Breast epithelium (tissue), 4 donors: ENCODE measurements around the gene SORL1. TPM values are rescaled to one million over a fixed set of nuclear protein-coding genes. Genes with fewer than 3 reads are reported as not detected.

Experiments
- DNase-seq, 2 donors: peaks; one replicate each; pipeline ENCODE4 v3.0.0-alpha.2; 2019; ENCODE audit warnings: low spot score in 2 of 2
- H3K27ac ChIP-seq, 2 donors: fragments of 200-600 bp; sonication (generic) in 1 of 2; one replicate each; pipeline ENCODE4 v1.5.1; 2016 to 2019; ENCODE audit warnings: mild to moderate bottlenecking in 1 of 2
- H3K27me3 ChIP-seq, 2 donors: fragments of 200-600 bp; sonication (generic) in 1 of 2; one replicate each; pipeline versions ENCODE4 v1.5.1 to v1.6.0; 2017 to 2019; ENCODE audit warnings: control low read depth in 1 of 2, mild to moderate bottlenecking in 1 of 2
- H3K36me3 ChIP-seq: fragments of 200-600 bp; one replicate; pipeline ENCODE4 v1.5.1; 2019
- H3K4me1 ChIP-seq, 2 donors: fragments of 200-600 bp; sonication (generic); one replicate each; pipeline ENCODE4 v1.5.1; 2016 to 2019; ENCODE audit warnings: control low read depth in 1 of 2
- H3K4me3 ChIP-seq, 3 donors: fragments of 200-600 bp; sonication (generic); 1 replicate in 2 of 3; 2 replicates in 1 of 3; pipeline ENCODE4 v1.5.1; 2016 to 2019; ENCODE audit warnings: mild to moderate bottlenecking in 3 of 3, moderate library complexity in 2 of 3
- H3K9me3 ChIP-seq, 2 donors: fragments of 200-600 bp; sonication (generic) in 1 of 2; one replicate each; pipeline ENCODE4 v1.5.1; 2016 to 2019; ENCODE audit warnings: control low read depth in 1 of 2
- POLR2A ChIP-seq: fragments of 450-650 bp; IDR thresholded peaks from one replicate; pipeline ENCODE4 v1.6.1; 2016; ENCODE audit warnings: antibody characterized with exemption, mild to moderate bottlenecking, moderate library complexity
- POLR2AphosphoS5 ChIP-seq, 3 donors: sonication (generic); formaldehyde crosslinking; IDR thresholded peaks; one replicate each; pipeline ENCODE4 v1.6.1; 2017; ENCODE audit warnings: antibody characterized with exemption in 3 of 3
- intact Hi-C: fragments of 100-400 bp; cut with DNase I; formaldehyde crosslinking; loops from one replicate; pipeline ENCODE4 v1.15.1; 2023; ENCODE audit warnings: low total_unique reads
- total RNA-seq, 3 donors: library from RNA; depleted of rRNA; stranded (reverse); fragments of >200 nt; gene quantifications; one replicate each; pipeline ENCODE4 v1.1.0, GENCODE V29; 2016
- TF ChIP-seq, protein P1 (sequence below), 3 donors: fragments of 450-650 bp; IDR thresholded peaks; one replicate each; pipeline ENCODE4 v1.5.1; 2016 to 2017; ENCODE audit warnings: antibody characterized with exemption in 3 of 3, mild to moderate bottlenecking in 3 of 3, moderate library complexity in 3 of 3

Gene SORL1
- total RNA-seq, 3 donors from 2014 or later: 3.5 to 64.0 (median 50.8) TPM

DNA sequence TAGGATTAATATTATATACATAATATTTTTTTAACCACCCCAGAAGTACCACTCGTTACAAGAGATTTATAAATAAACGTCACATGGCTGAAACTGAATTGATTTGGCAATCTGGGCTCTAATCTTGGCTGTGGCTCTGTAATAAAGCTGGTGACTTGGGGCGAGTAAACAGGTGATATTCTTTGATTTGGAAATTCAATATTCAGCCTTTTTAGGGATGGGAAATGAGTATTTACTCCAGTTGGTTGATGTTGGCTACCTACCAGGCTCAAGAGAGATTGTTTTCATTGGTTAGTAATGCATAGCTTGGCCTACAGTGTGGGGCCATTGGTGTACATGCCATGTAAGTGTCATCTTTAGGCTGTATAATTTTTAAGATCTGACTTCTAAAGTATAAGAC is 118.3 kb downstream of the SORL1 start:
- DNase-seq: no peak
- intact Hi-C loops: no loop called here
- H3K27me3 ChIP-seq: no peaks in the 10 kb centered on the region
- H3K27ac ChIP-seq: no peak overlapping the region
- no peak overlapping the region for H3K4me3 ChIP-seq
- no peaks in the 10 kb centered on the region for H3K4me1 ChIP-seq
- TF ChIP-seq, protein P1, sequence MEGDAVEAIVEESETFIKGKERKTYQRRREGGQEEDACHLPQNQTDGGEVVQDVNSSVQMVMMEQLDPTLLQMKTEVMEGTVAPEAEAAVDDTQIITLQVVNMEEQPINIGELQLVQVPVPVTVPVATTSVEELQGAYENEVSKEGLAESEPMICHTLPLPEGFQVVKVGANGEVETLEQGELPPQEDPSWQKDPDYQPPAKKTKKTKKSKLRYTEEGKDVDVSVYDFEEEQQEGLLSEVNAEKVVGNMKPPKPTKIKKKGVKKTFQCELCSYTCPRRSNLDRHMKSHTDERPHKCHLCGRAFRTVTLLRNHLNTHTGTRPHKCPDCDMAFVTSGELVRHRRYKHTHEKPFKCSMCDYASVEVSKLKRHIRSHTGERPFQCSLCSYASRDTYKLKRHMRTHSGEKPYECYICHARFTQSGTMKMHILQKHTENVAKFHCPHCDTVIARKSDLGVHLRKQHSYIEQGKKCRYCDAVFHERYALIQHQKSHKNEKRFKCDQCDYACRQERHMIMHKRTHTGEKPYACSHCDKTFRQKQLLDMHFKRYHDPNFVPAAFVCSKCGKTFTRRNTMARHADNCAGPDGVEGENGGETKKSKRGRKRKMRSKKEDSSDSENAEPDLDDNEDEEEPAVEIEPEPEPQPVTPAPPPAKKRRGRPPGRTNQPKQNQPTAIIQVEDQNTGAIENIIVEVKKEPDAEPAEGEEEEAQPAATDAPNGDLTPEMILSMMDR (IDR thresholded peaks at IDR 0.05): no peak
- TF ChIP-seq POLR2A (no peak), POLR2AphosphoS5 (IDR thresholded peaks at IDR 0.05) (no peak)
- H3K36me3 ChIP-seq: no peaks in the 10 kb centered on the region
- no peaks in the 10 kb centered on the region for H3K9me3 ChIP-seq

DNA sequence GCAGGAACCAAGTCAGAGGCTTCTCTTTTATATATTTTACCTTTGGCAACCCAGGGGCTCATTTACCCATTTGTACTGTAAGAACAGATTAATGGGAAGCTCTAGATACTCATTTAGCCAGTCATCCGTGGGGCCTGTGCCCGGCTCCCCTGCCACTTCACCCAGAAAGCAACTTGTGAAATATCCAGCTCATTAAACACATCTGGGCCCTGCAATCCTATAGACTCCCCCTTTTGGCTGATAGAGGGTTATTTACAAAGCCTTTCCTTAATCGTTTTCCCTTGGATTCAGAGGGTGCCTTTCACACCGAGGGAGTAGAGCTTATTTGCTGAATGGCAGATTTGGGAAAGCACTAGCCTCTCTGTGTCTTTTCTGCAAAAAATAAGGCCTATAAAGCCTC is 119.4 kb downstream of the SORL1 start:
- Histone ChIP-seq H3K9me3 (no peaks in the 10 kb centered on the region), H3K27me3 (no peaks in the 10 kb centered on the region), H3K27ac (no peak overlapping the region), H3K4me1 (no peaks in the 10 kb centered on the region), H3K36me3 (no peaks in the 10 kb centered on the region), H3K4me3 (no peak overlapping the region)
- intact Hi-C loops: no loop called here
- DNase-seq: no peak
- TF ChIP-seq POLR2A (no peak), POLR2AphosphoS5 (IDR thresholded peaks at IDR 0.05) (no peak)
- TF ChIP-seq, protein P1 (IDR thresholded peaks at IDR 0.05): no peak

DNA sequence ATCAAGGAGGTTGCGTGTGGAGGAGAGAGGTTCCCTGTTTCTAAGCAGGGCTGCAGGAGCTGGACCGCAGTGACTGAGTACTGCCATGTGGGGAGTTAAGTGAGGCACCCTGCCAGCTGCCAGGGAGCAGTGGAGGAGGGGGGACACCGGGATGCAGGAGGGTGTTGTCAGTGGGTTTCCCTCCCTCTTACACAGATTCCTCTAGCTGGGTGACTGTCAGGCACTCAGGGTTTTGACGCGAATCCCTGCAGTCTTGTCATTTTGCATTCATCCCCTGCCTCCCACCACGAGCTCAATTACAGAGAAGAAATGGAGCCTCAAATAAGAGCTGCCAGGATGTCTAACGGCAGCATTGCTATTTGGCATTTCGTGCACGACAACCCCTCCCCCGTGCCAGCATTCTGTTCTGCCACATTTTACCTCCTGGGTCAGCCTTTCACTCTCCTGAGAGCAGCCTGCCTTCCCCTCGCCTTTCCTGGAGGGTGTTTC is 120.5 kb downstream of the SORL1 start:
- no peak overlapping the region for H3K4me3 ChIP-seq
- H3K9me3 ChIP-seq: no peaks in the 10 kb centered on the region
- H3K27ac ChIP-seq: no peak overlapping the region
- H3K4me1 ChIP-seq: no peaks in the 10 kb centered on the region
- no peaks in the 10 kb centered on the region for H3K36me3 ChIP-seq
- intact Hi-C loops: no loop called here
- no peak for DNase-seq
- no peaks in the 10 kb centered on the region for H3K27me3 ChIP-seq
- no peak for TF ChIP-seq POLR2A
- no peak for TF ChIP-seq POLR2AphosphoS5 (IDR thresholded peaks at IDR 0.05)
- TF ChIP-seq, protein P1 (IDR thresholded peaks at IDR 0.05): no peak

DNA sequence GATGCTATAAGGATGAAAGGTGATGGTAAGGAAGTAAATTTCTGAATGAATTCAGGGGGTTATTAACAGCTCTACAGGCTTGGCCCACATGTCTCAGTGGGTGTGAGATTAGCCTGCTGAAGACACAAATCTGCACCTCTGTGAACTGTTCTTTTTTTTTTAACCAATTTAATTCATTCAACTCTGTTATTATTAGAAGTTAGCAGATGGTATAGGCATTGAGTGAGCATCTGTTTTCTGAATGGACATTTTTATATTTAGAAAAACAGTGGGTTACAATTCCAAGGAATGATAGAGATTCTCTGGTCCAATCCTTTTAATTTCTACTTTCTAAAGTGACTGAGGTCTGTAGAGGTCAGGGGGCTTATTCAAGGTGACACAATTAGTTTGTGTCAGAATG is 122.7 kb downstream of the SORL1 start:
- TF ChIP-seq POLR2A (no peak), POLR2AphosphoS5 (IDR thresholded peaks at IDR 0.05) (no peak)
- TF ChIP-seq, protein P1 (IDR thresholded peaks at IDR 0.05): no peak
- Histone ChIP-seq H3K4me3 (no peak overlapping the region), H3K27ac (no peak overlapping the region), H3K36me3 (no peaks in the 10 kb centered on the region), H3K27me3 (no peaks in the 10 kb centered on the region), H3K9me3 (no peaks in the 10 kb centered on the region), H3K4me1 (no peaks in the 10 kb centered on the region)
- DNase-seq: no peak
- intact Hi-C loops: no loop called here

DNA sequence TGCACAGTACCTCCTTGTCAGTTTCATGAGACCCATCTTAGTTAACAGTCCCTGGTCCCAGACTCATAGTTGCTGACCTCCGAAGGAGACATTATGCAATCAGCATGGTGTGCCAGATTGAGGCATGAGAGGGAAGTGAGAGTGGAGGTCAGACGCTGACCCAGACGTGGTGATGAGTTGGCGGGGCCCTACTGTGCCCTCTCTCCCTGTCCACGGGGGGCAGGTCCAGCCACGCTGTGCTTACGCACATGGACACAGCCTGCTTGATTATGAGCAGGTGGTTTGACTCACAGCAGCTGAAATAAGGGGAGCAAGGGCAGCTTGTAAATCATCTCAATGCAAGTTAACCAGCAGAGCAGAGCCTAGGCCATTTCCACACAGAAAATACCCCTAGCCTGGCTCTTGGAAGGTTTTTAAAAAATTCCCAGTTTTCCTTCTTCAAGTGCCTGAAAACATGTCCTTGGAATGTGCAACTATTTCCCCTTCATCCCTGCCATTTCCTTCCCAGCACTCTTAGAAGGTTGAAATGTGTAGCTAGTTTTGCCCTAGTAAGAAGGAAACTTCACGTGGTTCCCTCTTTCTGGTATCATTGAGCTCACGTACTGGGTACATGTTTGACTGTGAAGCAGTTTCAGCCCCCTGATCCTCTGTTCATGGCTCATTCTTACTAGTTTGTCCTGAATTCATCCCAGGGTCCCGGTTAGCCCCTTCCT is 123.3 kb downstream of the SORL1 start:
- no peaks in the 10 kb centered on the region for H3K4me1 ChIP-seq
- H3K4me3 ChIP-seq: no peak overlapping the region
- intact Hi-C loops: no loop called here
- no peaks in the 10 kb centered on the region for H3K36me3 ChIP-seq
- DNase-seq: peak in 1 of 2 donors; percentile 34
- TF ChIP-seq POLR2AphosphoS5 (IDR thresholded peaks at IDR 0.05) (peak; percentile 46 to 61 (median 52)), POLR2A (no peak)
- TF ChIP-seq, protein P1 (IDR thresholded peaks at IDR 0.05): no peak
- H3K27ac ChIP-seq: peak overlapping the region in 1 of 2 donors; percentile 3
- no peaks in the 10 kb centered on the region for H3K9me3 ChIP-seq
- no peaks in the 10 kb centered on the region for H3K27me3 ChIP-seq
